Thyroid gland (tissue), 4 donors: ENCODE measurements around the gene ADAMTS1. TPM values are rescaled to one million over a fixed set of nuclear protein-coding genes. Genes with fewer than 3 reads are reported as not detected.

Experiments used
- DNase-seq, 2 donors: peaks; one replicate each; pipeline ENCODE4 v3.0.0-alpha.2; 2019
- H3K27ac ChIP-seq, 3 donors: fragments of 200-600 bp; sonication (generic); 1 replicate in 2 of 3; 2 replicates in 1 of 3; pipeline ENCODE4 v1.5.1; 2016 to 2019; ENCODE audit warnings: mild to moderate bottlenecking in 1 of 3, moderate library complexity in 1 of 3
- H3K27me3 ChIP-seq: fragments of 200-600 bp; sonication (generic); one replicate; pipeline ENCODE4 v1.5.1; 2019
- H3K36me3 ChIP-seq, 2 donors: fragments of 200-600 bp; sonication (generic); one replicate each; pipeline ENCODE4 v1.5.1; 2016 to 2019
- H3K4me1 ChIP-seq, 2 donors: fragments of 200-600 bp; sonication (generic); one replicate each; pipeline ENCODE4 v1.5.1; 2017 to 2019
- H3K4me3 ChIP-seq, 3 donors: fragments of 200-600 bp; sonication (generic); replicated peaks in 1 of 3; 1 replicate in 2 of 3; 2 replicates in 1 of 3; pipeline ENCODE4 v1.5.1; 2016; ENCODE audit warnings: mild to moderate bottlenecking in 1 of 3
- H3K9me3 ChIP-seq: fragments of 200-600 bp; sonication (generic); one replicate; pipeline ENCODE4 v1.5.1; 2017
- CTCF ChIP-seq, 6 experiments: fragments of 200-600 bp in 3 of 6; fragments of 450-650 bp in 3 of 6; sonication (generic) in 3 of 6; IDR thresholded peaks; one replicate each; pipeline ENCODE4 v1.5.1; 2016 to 2019; ENCODE audit warnings: antibody characterized with exemption in 6 of 6, mild to moderate bottlenecking in 2 of 6, inconsistent platforms in 1 of 6, moderate library complexity in 1 of 6
- POLR2A ChIP-seq, 2 donors: fragments of 450-650 bp; IDR thresholded peaks; one replicate each; pipeline ENCODE4 v1.6.1; 2017; ENCODE audit warnings: antibody characterized with exemption in 2 of 2, mild to moderate bottlenecking in 2 of 2, moderate library complexity in 1 of 2
- WGBS, 2 donors: methylation state at CpG; one replicate each; pipeline ENCODE4 v1.1.5; 2017; 5-methylcytosine and 5-hydroxymethylcytosine counted together
- intact Hi-C: fragments of 100-400 bp; cut with DNase I; formaldehyde crosslinking; loops from one replicate; pipeline ENCODE4 v1.15.1; 2023
- total RNA-seq, 4 donors: library from RNA; depleted of rRNA; stranded (reverse); fragments of >200 nt; gene quantifications; one replicate each; pipeline ENCODE4 v1.2.3, GENCODE V29; 2016

ADAMTS1 gene
- total RNA-seq, 4 donors from 2014 or later, result 43.4 to 86.5 (median 56.3) TPM

GRCh38 chr21:26845759-26846035, 488 bp upstream of the ADAMTS1 start:
- peak overlapping the region; percentile 90 to 97 (median 97) for H3K27ac ChIP-seq
- TF ChIP-seq POLR2A (IDR thresholded peaks at IDR 0.05) (no peak), CTCF (IDR thresholded peaks at IDR 0.05) (no peak)
- WGBS, 2 donors, result 0% methylated on average over 7 of the region's 7 CpGs
- DNase-seq, result no peak
- no peaks in the 10 kb centered on the region for H3K9me3 ChIP-seq
- H3K27me3 ChIP-seq, result no peaks in the 10 kb centered on the region
- H3K4me1 ChIP-seq, result peaks cover 8% of the 10 kb centered on the region in 2 donors
- H3K36me3 ChIP-seq, result peaks cover 4 to 10% of the 10 kb centered on the region in 2 donors
- intact Hi-C loops, result no loop called here
- H3K4me3 ChIP-seq, result peak overlapping the region; percentile 30 to 72 (median 55)

GRCh38 chr21:26844258-26845065, 747 bp downstream of the ADAMTS1 start:
- DNase-seq, result peak; percentile 55 to 67
- Histone ChIP-seq H3K4me3 (peak overlapping the region; percentile 55 to 77 (median 65)), H3K4me1 (peaks cover 8% of the 10 kb centered on the region in 2 donors), H3K27me3 (no peaks in the 10 kb centered on the region), H3K36me3 (peaks cover 14 to 19% of the 10 kb centered on the region in 2 donors), H3K27ac (peak overlapping the region; percentile 72 to 97 (median 90)), H3K9me3 (no peaks in the 10 kb centered on the region)
- intact Hi-C loops, result no loop called here
- 2 to 20% methylated on average over 1 to 14 of the region's 96 CpGs for WGBS, 2 donors
- TF ChIP-seq CTCF (IDR thresholded peaks at IDR 0.05) (peak in 1 of 6 experiments; percentile 14), POLR2A (IDR thresholded peaks at IDR 0.05) (peak in 1 of 2 donors; percentile 7)

GRCh38 chr21:26843933-26844257, 1.3 kb downstream of the ADAMTS1 start:
- H3K27me3 ChIP-seq, result no peaks in the 10 kb centered on the region
- WGBS, 2 donors, result 0 to 4% methylated on average over 10 to 11 of the region's 11 CpGs
- peaks cover 8% of the 10 kb centered on the region in 2 donors for H3K4me1 ChIP-seq
- no peak for TF ChIP-seq POLR2A (IDR thresholded peaks at IDR 0.05)
- TF ChIP-seq CTCF (IDR thresholded peaks at IDR 0.05), result no peak
- intact Hi-C loops, result no loop called here
- H3K36me3 ChIP-seq, result peaks cover 20 to 24% of the 10 kb centered on the region in 2 donors
- DNase-seq, result peak in 1 of 2 donors; percentile 8
- H3K27ac ChIP-seq, result peak overlapping the region; percentile 72 to 97 (median 90)
- peak overlapping the region; percentile 55 to 77 (median 65) for H3K4me3 ChIP-seq
- no peaks in the 10 kb centered on the region for H3K9me3 ChIP-seq

- DNase-seq, result peak; percentile 94 to 95
- Histone ChIP-seq H3K4me3 (peak overlapping the region; percentile 55 to 77 (median 65)), H3K27ac (peak overlapping the region; percentile 72 to 97 (median 90)), H3K36me3 (peaks cover 26 to 31% of the 10 kb centered on the region in 2 donors), H3K27me3 (no peaks in the 10 kb centered on the region), H3K4me1 (peaks cover 8% of the 10 kb centered on the region in 2 donors), H3K9me3 (no peaks in the 10 kb centered on the region)
- intact Hi-C loops, result no loop called here
- TF ChIP-seq POLR2A (IDR thresholded peaks at IDR 0.05) (peak in 1 of 2 donors; percentile 66), CTCF (IDR thresholded peaks at IDR 0.05) (peak in 1 of 6 experiments; percentile 29)
- WGBS, 2 donors, result 2 to 5% methylated on average over 34 to 35 of the region's 35 CpGs
These were observed 2.0 kb downstream of the ADAMTS1 start for GRCh38 chr21:26842974-26843932.
